Measurements from ENCODE around the gene GALNT18. TPM values are rescaled to one million over a fixed set of nuclear protein-coding genes. Genes with fewer than 3 reads are reported as not detected.

Gene GALNT18
- total and polyA plus RNA-seq, 2 of the 4 experiments (the other 2 are of a cell fraction), result 9.5 to 11.3 TPM

DNA sequence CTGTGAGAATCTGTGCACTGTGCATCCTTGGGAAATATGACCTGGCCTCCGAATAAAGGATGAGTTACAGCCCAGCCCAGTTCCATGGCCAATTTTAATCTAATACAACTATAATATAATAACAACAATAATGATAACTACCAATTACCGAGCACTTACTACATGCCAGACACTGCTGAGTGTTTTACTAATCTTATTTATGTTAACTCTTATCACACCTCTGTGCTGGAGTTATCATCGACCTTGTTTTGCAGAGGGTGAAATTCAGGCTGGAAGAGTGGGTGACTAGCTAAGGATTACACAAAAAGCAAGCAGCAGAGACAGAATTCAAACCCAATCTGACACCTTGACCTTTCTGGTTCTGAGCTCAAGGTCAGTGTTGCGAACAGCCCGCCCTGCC is 83.9 kb downstream of the GALNT18 start:
- H2BK15ac ChIP-seq (ENCODE audit: low read depth, low read length), result no peak overlapping the region
- no peak overlapping the region for H3K56ac ChIP-seq (ENCODE audit: extremely low read depth, insufficient read depth, low read length)
- no peaks in the 10 kb centered on the region for H3K79me1 ChIP-seq (ENCODE audit: low read depth in 1 of 2, low read length in 2 of 2)
- H2BK120ac ChIP-seq (ENCODE audit: low read depth, low read length), result no peak overlapping the region
- H2BK20ac ChIP-seq (ENCODE audit: low read depth, low read length), result no peak overlapping the region
- ChIA-PET POLR2A (ENCODE audit: unreplicated experiment) (no interaction called here), CTCF (interaction anchor here (1.2 kb wide), 2 partner anchors 10 to 11 kb away, joined by 3 read pairs; no protein-coding TSS in a partner anchor)
- H3K14ac ChIP-seq (replicated peaks; ENCODE audit: low read depth, low read length), result no peak overlapping the region
- no peak overlapping the region for H2BK5ac ChIP-seq (ENCODE audit: low read depth, low read length, poor library complexity, severe bottlenecking)
- no peak overlapping the region for H2AK9ac ChIP-seq (replicated peaks; ENCODE audit: low read depth, low read length, poor library complexity)
- ATAC-seq (ENCODE audit: low read depth), result no peak; the same call in 1 of the 2 replicates
- BruUV-seq (replicated peaks), result no TSS peak
- H3K4me3 ChIP-seq (ENCODE audit: insufficient read depth, low read depth, low read length), result no peak overlapping the region
- H2AK5ac ChIP-seq (ENCODE audit: low read depth, low read length), result no peak overlapping the region
- no peaks in the 10 kb centered on the region for H4K20me1 ChIP-seq (ENCODE audit: insufficient read depth, low read length)
- TF ChIP-seq CEBPB (IDR thresholded peaks at IDR 0.05; ENCODE audit: low read depth, low read length) (no peak), RFX5 (IDR thresholded peaks at IDR 0.05; ENCODE audit: low read depth, low read length) (no peak), MAZ (IDR thresholded peaks at IDR 0.05; ENCODE audit: borderline replicate concordance, low read depth, low read length) (no peak), RAD21 (IDR thresholded peaks at IDR 0.05; ENCODE audit: low read length) (no peak), SMC3 (IDR thresholded peaks at IDR 0.05; ENCODE audit: low read depth, low read length) (no peak), RCOR1 (IDR thresholded peaks at IDR 0.05; ENCODE audit: insufficient replicate concordance, low read length) (no peak), MXI1 (IDR thresholded peaks at IDR 0.05; ENCODE audit: borderline replicate concordance, low read depth, low read length) (no peak), FOS (IDR thresholded peaks at IDR 0.05; ENCODE audit: low read depth, low read length) (no peak)
- no peak overlapping the region for H3K4me2 ChIP-seq (ENCODE audit: low read depth, low read length)
- no peak overlapping the region for H3K4ac ChIP-seq (ENCODE audit: low read depth, low read length)
- in situ Hi-C loops (cut with MboI; ENCODE audit: low sequenced_read_pairs), result no loop called here
- dilution Hi-C loops (cut with HindIII; ENCODE audit: low sequenced_read_pairs, unreplicated experiment), result no loop called here
- H3K9ac ChIP-seq (ENCODE audit: low read depth, low read length), result no peak overlapping the region
- no peak overlapping the region for H2AFZ ChIP-seq (replicated peaks; ENCODE audit: low read length, poor library complexity)
- H3K23ac ChIP-seq (ENCODE audit: low read depth, low read length), result no peak overlapping the region
- no peak overlapping the region for H4K5ac ChIP-seq (ENCODE audit: low read depth, low read length)
- intact Hi-C loops (cut with micrococcal nuclease), result no loop called here
- H3K18ac ChIP-seq (ENCODE audit: low read depth, low read length), result no peak overlapping the region
- H4K8ac ChIP-seq (ENCODE audit: low read depth in 2 of 2, low read length in 2 of 2), result no peak overlapping the region
- no peaks in the 10 kb centered on the region for H3K9me1 ChIP-seq (ENCODE audit: insufficient read depth, low read length)
- H3K27ac ChIP-seq (ENCODE audit: insufficient read depth, low read length), result no peak overlapping the region
- no peaks in the 10 kb centered on the region for H3K36me3 ChIP-seq (ENCODE audit: control insufficient read depth, insufficient read depth, low read length)
- DNase-seq, result no peak
- H3K4me1 ChIP-seq (ENCODE audit: control insufficient read depth, insufficient read depth, low read length), result peaks cover 6% of the 10 kb centered on the region; the same call in 1 of the 2 replicates
- H4K91ac ChIP-seq (ENCODE audit: insufficient read depth, low read depth, low read length), result no peak overlapping the region
- peaks cover 2% of the 10 kb centered on the region; the same call in 1 of the 2 replicates for H3K27me3 ChIP-seq (ENCODE audit: control insufficient read depth, insufficient read depth, low read length)
- no CpG with 5 or more reads among the region's 5 CpGs for WGBS, 2 experiments (ENCODE audit: extremely low coverage in 2 of 2, insufficient read length in 1 of 2)
- H3K9me3 ChIP-seq (ENCODE audit: control insufficient read depth, insufficient read depth, low read length), result no peaks in the 10 kb centered on the region

Data from IMR-90 (cell line).